Measurements from ENCODE around the gene FIGLA.
A peak's percentile ranks its signal among the peaks of the same experiment; 100 is the strongest.

The FIGLA gene

DNA sequence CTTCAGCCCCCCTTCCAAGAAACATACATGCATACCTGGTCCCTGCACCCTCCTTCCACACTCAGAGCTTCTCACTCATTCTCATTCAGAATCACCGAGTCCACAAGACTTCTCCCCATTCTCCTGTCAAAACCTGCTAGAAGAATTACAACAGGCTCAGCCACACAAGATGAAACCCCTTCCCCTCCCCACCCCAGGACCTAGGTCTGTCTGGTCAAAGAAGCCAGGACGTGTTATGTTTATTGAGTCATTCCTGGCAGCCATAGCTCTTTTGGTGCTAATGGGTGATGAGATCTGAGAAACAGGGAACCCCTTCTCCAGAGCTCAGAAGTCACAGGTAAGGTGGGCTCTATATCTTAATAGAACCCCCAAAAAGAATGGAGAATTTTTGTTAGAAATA is 21.0 kb downstream of the FIGLA start:
- no peak for DNase-seq

DNA sequence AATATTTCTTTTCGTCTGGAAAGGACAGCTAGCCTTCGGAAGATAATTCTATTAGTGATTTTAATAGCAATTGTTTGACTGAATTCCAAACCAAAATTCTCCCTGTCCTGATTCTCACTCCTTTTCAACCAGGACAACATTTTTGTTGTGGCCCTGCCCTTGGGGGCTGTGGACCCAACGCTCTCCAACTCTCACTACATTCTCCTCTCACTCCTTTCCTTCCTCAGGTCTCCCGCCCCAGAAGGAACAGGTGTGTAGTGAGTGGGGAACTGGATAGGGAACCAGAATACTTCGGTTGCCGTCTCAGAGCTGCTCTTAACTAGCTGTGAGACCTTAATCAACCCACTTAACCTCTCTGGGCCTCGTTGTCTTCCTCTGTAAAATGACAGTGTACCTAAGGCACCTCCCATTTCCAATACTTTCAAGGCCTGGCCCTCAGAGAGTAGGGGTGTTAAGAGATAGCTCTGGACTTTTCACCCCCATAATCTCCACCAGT is 21.8 kb downstream of the FIGLA start:
- no peak for DNase-seq

DNA sequence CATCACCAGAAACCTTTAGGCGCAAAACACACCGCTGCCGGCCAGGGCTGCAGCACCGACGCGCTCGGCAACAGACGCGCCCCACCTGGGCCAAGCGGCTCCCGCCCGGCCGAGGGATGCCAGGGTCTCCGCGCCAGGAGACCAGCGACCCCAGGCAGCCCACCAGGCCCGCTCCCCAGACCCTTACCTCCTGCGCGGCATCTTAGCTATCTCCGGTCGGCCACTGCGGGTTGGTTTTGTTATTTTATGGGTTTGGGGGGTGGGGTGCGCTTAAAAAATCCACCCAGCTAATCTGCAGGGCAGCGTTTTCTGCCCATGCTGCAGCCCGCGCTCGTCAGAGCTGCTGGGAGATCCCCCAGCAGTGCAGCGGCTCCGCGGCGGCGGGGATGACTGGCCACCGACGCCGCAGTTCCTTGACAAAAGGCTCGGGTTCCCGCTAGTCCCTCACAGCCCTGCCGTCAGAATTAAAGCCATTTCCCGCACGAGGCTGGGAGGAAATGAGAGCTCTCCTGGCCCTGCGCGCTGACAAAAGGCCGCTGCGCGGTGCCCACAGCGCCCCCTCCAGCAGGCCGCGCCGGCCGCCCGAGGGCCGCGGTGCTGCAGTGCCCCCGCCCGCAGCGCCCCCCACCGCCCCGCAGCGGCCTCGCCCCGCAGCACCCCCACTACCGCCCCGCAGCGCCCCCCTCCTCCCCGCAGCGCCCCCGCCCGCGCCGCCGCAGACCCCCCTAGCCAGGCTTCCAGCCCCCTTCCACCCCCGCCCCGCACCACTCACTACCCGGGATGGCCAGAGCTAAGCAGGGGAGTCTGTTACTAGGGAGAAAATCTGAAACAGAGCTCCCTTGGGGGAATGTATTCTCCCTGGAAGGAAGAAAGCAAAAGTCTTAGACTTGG is 22.5 kb downstream of the FIGLA start, which contains the start of gene ADD2:
Gene ADD2, minus strand, starts transcription at position 502 of the 891 bp plus-strand sequence. CDS start 61,792 bp downstream, outside the sequence.
- DNase-seq: peak; percentile 61

DNA sequence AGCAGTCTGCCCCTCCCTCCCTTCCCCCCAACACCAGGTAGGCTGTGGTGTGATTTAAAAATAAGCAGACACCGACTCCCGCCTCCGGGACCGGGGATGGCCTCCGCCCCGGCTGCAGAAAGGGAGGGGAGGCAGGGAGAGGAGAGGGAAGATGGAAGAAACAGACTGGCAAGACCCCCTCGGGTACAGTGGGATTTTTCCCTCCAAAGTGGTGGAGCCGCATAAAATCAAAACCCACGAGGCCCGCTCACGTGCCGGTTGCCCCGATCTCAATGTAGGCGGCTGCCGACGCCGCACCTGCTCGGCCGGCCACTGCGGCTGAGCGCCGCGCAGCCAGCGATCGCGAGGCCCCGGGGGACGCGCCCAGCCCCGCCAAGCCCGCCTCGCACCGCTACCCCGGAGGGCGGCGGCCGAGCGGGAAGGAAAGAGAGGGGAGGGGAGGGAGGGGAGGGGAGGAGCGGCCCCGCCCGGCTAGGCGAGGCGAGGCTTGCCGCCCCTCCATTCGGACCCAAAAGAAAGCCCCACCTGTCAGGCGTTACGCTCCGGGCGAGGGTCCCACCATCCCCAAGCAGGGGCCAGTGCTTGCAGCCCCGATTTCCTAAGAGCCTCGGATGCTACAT is 23.3 kb downstream of the FIGLA start:
- no peak for DNase-seq

DNA sequence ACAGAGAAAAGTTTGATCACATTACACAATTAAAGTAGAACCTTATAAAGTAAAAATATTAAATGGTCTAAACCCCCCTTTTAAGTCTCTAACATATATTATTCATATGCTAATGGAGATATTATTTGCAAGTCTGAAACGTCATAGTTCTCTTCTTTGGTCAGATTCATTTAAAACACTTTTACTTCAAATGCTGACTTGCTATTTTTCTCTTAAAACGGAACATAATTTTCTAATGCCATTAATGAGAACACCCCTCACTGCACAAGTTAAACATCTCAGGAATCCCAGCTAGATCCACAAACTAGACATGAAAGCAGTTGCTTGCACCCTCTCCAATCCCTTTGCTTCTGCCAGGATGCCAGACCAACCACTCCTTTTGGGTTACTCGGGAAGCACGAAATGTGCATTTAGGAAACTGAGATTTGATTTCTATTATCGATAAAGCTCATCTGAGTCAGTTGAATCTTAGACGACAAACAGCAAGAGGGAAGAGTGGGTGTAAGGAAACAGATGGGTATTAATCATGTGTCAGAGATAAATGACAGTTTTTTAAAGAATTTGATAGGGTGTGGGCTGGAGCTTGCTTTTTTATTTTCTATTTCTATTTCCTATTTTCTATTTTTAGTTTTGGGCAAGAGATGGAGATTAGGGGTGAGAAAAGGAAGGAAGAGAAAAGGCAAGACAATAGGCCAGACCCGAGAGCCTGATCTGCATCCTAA is 23.9 kb downstream of the FIGLA start:
- peak; percentile 41 for DNase-seq

DNA sequence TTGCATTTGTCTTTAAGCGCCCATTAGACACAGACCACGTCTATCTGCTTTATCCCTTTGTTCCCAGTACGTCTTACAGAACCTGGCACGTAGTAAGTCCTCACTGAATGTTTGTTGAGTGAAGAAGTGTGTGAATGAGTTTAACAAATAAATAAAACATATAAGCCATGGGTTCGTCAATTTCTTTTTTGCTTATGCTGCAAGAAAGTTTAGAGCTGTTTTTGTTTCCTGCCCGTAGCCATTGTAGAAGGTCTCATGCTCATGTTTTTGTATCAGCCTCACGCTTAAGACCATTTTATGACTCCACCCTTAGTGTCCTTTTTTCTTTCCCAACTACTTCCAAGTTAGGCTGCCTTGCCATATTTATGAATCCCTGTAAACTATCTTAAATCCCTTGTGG is 24.9 kb downstream of the FIGLA start:
- no peak for DNase-seq

DNA sequence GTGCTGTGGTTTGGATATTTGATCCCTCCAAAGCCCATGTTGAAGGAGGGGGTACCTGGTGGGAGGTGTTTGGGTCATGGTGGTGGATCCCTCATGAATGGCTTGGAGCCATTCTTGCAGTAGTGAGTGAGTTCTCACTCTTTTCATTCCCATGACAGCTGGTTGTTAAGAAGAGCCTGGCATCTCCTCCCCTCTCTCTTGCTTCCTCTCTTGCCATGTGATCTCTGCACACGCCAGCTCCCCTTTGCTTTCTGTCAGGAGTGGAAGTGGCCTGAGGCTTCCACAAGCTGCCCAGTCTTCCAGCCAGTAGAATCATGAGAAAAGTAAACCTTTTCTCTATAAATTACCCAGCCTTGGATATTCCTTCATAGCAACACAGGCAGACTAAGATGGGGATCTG is 31.0 kb downstream of the FIGLA start:
- no peak for DNase-seq

DNA sequence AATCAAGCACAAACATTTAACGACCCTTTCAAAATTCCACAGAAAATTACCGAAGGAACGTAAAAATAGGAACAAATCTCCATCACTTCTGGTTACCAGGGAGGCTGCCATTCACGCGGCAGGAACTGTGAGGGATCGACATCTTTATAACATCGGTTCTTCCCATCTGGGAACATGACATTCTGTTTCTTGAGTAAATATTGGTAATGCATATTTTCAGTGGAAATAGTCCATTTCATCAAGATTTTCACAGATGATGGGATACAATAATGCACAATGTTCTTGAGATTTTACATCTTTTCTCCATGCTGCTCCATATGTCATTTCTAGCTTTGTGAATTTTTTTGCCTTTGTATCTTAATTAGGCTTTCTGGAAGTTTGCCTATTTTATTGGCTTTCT is 32.5 kb downstream of the FIGLA start:
- no peak for DNase-seq

DNA sequence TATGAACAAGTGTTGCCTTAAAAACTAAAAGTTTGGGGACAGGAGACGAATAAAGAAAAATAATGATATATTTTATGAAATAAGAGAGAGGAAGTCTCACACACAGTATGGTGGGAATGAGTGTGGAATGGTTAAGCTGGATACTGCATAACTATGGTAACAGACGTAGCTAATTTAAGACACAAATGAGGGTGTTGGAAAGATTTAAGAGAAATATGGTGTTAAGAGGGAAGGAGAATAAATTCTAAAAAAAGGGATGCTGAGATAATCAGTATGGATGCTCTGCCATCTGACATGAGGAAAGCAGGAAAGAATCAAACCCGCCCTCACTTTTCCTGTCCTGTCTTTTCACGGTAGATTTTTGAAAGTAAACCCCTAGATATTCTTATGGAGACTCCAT is 33.1 kb downstream of the FIGLA start:
- DNase-seq: no peak

DNA sequence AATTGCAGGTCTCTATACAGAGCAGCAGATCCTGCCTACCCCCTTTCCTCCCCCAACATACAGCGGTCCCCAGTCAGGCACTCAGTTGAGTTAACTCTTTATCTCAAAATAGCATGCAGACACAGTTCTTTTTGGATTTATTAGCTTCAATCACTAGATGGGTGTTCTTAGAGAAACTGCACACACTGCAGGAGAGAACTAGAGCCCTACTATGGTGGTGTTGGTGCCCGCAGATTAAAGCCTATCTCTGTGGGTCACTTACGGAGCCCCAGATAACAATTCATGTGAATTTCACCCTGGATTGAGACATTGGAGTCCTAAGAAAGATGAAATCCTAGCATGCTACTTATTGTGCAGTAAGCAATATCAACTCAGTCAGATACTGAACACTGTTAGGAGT is 34.3 kb downstream of the FIGLA start:
- no peak for DNase-seq

DNA sequence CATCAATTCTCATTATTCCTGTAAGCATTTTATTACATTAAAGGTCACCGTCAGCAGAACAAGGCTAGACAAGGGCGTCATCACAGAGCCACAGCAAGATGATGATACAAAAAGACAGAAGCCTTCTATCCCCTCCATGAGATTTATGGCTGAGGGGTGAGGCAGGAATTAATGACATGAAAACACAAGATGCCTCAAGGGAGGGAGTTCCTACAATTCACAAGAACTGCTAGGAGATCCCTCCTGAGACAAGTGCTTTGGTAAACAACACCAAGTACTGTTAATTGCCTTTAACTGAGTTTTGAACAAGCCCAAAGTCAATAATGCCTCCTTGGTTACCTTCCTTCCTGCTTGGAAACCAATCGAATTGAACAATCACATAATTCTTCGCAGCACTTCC is 36.5 kb downstream of the FIGLA start:
- no peak for DNase-seq

DNA sequence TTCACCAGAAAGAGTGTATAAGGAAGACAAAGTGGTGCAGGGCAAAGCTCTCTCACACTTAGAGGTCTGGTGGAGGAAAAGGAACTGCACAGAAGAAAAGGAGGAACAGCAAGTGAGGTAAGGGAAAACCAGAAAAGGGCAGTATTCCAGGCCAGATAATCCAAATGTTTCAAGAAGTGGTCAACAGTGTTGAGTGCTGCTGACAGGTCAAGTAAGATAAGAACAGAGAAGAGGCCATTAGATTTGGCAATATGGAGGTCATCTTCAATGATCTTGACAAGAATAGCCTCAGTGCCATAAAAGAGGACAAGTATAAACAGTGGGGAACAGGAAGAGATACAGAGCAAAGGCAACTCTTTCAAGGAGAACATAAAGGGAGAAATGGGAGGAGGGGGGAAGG is 37.4 kb downstream of the FIGLA start:
- peak; percentile 46 for DNase-seq

DNA sequence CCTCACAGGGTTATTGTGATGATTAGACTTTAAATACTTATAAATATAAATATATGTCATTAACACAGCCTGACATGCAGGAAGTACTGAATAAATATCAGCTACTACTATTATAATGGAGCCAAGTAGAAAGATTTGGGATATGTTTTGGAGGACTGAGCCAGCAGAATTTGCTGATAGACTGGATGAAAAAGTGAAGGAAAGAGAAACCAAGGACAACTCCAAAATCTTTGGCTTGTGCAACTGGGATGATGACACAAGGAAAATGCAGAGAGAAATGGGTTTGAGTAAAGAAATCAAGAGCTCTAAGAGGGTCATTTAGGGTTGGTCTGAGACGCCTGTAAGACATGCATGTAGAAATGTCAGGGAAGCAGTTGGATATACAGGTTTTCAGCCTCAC is 38.0 kb downstream of the FIGLA start:
- DNase-seq: no peak

DNA sequence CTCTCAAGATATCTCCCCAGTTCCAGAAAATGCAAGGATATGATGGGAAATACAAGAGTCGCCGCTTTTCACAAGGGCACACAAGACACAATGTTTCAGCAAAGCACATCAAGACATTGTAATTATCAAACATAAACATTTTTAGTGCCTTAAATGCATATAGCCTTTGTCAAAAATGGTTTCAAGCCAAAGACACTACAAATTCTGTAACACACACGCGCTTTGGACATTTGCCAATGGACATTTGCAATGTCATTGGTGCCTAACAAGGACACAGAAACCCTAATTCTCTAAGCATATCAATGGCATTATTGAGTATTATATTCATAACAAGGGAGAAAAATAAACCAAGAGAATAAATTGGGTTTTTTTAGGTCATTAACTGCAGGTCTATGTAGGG is 38.6 kb downstream of the FIGLA start:
- no peak for DNase-seq

DNA sequence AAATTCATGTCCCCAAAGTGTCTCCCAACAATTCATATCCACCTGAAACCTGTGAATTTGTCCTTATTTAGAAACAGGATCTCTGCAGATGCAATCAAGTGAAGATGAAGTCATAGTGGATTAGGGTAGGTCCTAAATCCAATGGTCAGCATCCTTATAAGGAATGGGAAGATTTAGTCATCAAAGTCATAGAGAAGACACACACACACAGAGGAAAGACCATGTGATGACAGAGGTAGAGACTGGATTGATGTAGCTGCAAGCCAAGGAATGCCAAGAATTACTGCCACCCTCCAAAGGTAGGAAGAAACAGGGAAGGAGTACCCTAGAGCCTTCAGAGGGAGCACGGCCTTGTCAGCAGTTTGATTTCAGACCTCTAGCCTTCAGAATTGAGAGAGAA is 40.1 kb downstream of the FIGLA start:
- DNase-seq: no peak

DNA sequence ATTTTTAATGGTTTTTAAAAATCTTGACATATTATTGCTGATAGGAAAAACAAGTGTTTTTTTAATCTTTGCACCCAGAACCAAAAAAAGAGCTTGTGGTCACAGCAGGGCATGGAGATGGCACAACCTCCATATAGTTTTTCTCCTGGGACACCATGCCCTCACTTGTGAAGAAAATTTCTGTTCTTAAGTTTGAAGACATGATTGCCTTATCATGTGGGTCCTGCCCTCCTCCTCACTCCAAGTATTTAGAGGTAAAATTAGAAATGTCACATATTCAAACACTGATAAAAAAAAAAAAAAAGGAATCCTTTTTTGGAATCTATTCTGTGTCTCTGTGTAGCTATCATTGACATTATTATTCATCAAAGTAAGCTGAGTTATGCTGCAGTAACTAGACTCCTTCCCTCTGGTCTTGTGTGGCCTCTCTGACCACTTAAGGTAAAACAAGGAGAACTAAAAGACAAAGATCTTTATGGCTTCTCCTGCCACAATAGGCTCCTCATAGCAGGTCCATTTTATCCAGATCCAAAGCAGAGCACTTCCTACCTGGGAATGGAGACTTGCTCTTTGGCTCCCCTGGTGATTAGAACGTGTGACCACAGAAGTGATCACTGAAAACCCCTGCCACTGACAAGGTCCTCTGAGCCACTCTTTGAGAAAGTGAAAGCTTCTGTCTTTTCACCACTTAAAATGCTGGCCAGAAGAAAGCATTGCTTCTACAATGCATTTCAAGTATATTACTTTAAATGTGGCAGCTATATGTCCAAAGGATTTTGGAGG is 42.2 kb downstream of the FIGLA start:
- DNase-seq: no peak

DNA sequence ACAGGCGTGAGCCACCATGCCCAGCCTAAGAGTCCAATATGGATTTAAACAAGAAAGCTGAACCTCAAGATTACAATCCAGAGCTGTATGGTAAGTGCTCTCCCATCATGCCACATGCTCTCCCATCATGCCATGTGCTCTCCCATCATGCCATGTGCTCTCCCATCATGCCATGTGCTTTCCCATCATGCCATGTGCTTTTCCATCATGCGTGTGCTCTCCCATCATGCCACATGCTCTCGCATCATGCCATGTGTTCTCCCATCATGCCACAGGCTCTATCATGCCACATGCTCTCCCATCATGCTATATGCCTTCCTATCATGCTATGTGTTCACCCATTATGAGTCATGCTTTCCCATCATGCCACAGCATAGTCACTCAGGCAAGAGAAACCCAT is 43.2 kb downstream of the FIGLA start:
- no peak for DNase-seq

DNA sequence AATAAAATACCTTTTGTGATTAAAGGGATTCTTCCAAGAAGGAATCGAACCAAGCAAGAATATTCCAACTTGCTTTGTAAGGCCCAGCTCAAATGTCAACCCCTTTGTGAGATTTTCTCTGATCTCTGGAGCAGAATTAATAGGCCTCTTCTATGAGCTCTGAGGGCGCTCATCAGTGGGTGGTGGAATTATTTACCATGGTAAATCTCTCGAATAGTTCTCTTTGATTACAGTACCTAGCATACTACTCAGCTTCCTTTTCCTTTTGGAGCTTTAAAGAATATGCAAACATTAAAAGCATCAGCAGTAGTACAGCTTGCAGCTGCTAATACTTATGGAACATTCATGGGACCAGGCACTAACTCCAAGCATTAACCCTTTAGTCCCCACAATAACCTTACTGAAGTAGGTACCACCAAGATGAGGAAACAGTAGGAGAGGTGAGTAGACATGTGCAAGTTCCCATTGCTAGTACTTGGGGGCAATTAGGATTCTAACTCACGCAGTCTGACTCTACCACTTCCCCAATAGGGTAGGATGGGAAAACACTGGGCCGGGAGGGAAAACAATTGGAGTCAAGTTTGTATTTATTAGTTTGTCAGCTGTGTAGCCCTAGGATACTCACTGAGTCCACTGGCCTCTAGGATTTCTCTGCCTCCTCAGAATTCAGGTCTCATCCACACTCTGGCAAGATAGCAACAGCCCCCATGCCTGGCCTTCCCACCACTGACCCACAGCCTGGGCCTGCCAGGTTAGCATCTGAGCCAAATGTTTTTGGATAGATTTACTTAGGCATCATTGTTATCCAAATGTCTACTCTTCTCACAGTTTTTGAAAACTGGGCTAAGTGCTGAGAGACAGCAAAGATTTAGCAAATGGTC is 44.1 kb downstream of the FIGLA start:
- no peak for DNase-seq

DNA sequence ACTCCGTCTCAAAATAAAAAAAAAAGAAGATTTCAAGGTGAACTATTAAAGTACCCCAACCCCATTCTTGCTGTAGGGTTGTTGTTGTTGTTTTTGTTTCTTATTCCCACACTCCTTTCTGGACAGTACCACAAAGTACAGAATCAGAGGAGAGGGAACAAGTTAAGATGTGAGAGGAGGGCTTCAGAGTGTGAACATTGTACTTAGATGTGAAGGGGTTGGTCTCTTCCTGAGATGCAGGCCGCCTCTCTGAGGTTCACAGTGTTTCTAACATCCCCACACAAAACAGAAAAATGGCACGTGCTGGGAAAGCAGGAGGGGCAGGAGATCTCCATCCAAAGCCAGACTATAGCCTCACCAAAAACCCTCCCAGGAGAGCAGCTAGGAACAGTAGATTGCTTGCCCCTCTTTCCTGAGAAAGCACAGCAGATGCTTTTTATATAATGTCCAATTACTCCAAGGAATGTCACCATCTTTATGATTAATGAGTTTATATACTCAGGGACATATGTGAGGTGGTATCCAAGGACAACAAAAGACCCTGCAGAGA is 45.1 kb downstream of the FIGLA start:
- no peak for DNase-seq

DNA sequence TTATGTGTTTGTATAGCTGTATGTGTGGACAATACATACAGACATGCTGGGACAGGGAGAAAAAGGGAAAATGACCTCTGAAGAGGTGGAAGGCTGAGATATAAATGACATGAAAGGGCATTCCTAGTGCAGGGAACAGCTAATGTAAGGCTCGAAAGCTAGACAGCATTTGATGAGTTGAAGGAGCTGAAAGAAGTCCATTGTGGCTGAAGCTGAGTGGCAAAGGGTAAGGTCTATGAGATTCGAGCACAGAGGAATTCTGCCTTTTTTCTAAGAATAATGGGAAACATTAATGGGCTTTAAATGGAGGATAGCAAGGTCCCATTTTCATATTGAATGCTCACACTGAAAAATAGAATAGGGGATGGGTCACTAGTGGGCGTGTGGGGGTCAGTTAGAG is 46.0 kb downstream of the FIGLA start:
- DNase-seq: no peak

DNA sequence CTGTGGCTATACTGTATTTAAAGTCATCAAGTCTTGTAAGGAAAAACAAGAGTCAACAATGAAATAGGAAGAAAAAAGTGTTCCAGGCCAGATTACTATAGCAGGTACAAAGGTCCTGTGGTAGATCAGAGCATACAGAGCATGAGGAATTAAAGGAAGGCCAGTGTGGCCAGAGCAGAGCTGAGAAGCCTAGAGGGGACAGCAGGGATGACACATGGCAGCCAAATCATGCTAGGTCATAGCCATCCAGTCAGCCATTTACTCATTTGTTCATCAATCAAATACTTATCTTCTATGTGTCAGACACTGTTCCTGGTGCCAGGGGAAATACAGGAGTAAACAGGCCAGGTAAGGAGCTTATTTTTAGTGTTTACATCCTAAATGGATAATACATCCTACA is 46.8 kb downstream of the FIGLA start:
- no peak for DNase-seq

DNA sequence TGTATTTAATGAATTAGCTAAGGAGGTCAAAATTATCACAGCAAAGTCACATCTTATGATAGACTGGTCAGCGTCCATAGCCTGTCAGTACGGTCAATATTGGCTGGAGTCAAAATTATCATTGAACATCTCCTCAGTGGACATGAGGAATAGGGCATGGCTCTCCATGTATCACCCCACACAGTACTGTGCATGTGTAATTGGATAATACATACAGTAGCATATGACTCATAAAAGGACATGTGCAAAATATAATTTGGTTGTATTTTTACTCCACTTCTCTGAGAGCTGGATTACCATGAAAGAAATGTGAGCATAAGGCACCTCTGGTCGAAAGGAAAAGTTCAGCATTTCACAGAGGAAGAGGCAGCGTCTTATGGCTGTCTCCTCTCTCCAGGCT is 47.4 kb downstream of the FIGLA start:
- DNase-seq: no peak
